ENCODE results near the gene ELF5. TPM values are rescaled to one million over a fixed set of nuclear protein-coding genes. Genes with fewer than 3 reads are reported as not detected.
A peak's percentile ranks its signal among the peaks of the same experiment; 100 is the strongest.

The ELF5 gene
- total RNA-seq, 1 donor from 2014 or later = not detected

DNA sequence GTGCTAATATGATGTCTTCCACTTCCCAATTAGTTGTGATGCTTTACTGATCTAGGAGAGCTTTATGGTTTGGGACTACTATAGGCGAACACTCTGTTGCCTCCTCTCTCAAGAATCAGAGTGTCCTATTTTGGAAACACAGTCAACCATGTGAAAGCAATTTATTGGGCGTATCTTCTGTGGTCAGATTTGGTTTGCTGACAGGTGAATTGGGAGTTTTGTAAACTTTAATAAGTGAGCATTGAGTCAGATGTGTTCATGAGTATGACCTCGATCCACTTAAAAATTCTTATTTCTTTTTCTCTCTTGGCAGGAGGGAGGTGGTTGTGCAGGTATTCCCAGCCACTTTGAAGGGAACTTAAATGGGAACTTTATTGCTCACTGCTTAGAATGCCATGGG, 70.5 kb downstream of the ELF5 start:
- H3K4me1 Mint-ChIP-seq = peaks cover 79% of the 10 kb centered on the region
- H3K27ac Mint-ChIP-seq = peak overlapping the region; percentile 47
- TF ChIP-seq, protein P1, sequence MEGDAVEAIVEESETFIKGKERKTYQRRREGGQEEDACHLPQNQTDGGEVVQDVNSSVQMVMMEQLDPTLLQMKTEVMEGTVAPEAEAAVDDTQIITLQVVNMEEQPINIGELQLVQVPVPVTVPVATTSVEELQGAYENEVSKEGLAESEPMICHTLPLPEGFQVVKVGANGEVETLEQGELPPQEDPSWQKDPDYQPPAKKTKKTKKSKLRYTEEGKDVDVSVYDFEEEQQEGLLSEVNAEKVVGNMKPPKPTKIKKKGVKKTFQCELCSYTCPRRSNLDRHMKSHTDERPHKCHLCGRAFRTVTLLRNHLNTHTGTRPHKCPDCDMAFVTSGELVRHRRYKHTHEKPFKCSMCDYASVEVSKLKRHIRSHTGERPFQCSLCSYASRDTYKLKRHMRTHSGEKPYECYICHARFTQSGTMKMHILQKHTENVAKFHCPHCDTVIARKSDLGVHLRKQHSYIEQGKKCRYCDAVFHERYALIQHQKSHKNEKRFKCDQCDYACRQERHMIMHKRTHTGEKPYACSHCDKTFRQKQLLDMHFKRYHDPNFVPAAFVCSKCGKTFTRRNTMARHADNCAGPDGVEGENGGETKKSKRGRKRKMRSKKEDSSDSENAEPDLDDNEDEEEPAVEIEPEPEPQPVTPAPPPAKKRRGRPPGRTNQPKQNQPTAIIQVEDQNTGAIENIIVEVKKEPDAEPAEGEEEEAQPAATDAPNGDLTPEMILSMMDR (IDR thresholded peaks at IDR 0.05) = no peak
- H3K36me3 Mint-ChIP-seq (ENCODE audit: low read depth) = peaks cover 19% of the 10 kb centered on the region
- no peaks in the 10 kb centered on the region for H3K27me3 Mint-ChIP-seq
- H3K4me3 Mint-ChIP-seq = peak overlapping the region; percentile 12
- intact Hi-C loops (cut with micrococcal nuclease) = loop anchor here (1.0 kb wide), 1 partner anchor 10 kb away; no protein-coding TSS in a partner anchor
- ChIA-PET CTCF (no interaction called here), POLR2A (no interaction called here)
- DNase-seq (no peak), ATAC-seq (ENCODE audit: low read depth) (no peak)
- no peaks in the 10 kb centered on the region for H3K9me3 Mint-ChIP-seq

DNA sequence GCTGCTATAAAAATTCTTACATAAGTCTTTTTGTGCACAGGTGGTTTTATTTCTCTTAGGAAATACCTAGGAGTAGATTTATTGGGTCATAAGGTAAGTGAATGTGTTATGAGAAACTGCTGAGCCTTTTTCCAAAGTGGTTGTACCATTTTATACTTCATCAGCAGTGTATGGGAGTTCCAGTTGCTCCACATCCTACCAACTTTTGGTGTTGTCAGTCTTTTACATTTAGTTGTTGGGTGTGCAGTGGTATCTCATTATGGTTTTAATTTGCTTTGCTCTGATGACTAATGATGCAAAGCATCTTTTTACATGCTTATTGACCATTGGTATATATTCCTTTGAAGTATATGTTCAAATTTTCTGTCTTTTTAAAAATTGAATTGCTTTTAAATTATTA, 71.8 kb downstream of the ELF5 start:
- DNase-seq (no peak), ATAC-seq (ENCODE audit: low read depth) (no peak)
- intact Hi-C loops (cut with micrococcal nuclease) = no loop called here
- Mint-ChIP-seq H3K4me1 (peaks cover 70% of the 10 kb centered on the region), H3K27me3 (no peaks in the 10 kb centered on the region), H3K27ac (no peak overlapping the region), H3K4me3 (no peak overlapping the region), H3K9me3 (no peaks in the 10 kb centered on the region), H3K36me3 (ENCODE audit: low read depth) (peaks cover 12% of the 10 kb centered on the region)
- ChIA-PET CTCF (no interaction called here), POLR2A (no interaction called here)
- TF ChIP-seq, protein P1 (IDR thresholded peaks at IDR 0.05) = no peak

DNA sequence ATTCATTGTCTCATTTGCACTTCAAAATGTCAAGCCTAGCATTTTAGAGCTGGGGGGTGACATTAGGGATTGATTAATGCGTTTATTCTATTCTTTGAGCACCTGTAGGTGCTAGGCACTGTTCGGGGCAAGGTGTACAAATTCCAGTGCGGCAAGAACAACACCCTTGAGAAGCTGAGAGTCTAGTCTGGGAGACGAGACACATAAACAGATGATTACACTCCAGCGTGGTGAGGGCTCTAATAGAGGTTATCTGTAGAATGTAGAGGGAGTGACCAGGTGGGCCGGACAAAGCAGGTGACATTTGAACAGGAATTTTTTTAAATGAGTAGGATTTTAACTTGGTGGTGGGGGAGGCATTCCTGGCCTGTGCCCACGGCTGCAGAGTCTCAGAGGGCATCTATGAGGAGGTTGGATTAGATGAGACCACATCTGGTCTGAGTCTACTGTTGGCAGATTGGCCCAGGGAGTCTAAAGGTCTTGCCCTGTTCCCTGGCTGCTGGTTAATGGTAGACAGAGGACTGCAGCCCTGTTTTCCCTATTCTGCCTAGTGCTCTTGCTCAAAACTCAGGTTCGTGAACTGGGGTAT, 73.9 kb downstream of the ELF5 start:
- ChIA-PET POLR2A (interaction anchor here (0.6 to 1.6 kb wide), 8 partner anchors 9 to 666 kb away, joined by 3 to 8 read pairs (median 4); partner anchors contain the start of genes ABTB2, CAPRIN1, FBXO3 and NAT10), CTCF (no interaction called here)
- Mint-ChIP-seq H3K4me3 (peak overlapping the region; percentile 99), H3K27ac (peak overlapping the region; percentile 98), H3K4me1 (peaks cover 52% of the 10 kb centered on the region), H3K27me3 (no peaks in the 10 kb centered on the region), H3K9me3 (no peaks in the 10 kb centered on the region), H3K36me3 (ENCODE audit: low read depth) (peaks cover 9% of the 10 kb centered on the region)
- ATAC-seq (ENCODE audit: low read depth) (no peak), DNase-seq (no peak)
- TF ChIP-seq, protein P1 (IDR thresholded peaks at IDR 0.05) = no peak
- intact Hi-C loops (cut with micrococcal nuclease) = loop anchor here (1.0 to 10.0 kb wide), 9 partner anchors 10 to 1547 kb away; partner anchors contain the start of genes ABTB2, CSTF3, FBXO3 and QSER1

DNA sequence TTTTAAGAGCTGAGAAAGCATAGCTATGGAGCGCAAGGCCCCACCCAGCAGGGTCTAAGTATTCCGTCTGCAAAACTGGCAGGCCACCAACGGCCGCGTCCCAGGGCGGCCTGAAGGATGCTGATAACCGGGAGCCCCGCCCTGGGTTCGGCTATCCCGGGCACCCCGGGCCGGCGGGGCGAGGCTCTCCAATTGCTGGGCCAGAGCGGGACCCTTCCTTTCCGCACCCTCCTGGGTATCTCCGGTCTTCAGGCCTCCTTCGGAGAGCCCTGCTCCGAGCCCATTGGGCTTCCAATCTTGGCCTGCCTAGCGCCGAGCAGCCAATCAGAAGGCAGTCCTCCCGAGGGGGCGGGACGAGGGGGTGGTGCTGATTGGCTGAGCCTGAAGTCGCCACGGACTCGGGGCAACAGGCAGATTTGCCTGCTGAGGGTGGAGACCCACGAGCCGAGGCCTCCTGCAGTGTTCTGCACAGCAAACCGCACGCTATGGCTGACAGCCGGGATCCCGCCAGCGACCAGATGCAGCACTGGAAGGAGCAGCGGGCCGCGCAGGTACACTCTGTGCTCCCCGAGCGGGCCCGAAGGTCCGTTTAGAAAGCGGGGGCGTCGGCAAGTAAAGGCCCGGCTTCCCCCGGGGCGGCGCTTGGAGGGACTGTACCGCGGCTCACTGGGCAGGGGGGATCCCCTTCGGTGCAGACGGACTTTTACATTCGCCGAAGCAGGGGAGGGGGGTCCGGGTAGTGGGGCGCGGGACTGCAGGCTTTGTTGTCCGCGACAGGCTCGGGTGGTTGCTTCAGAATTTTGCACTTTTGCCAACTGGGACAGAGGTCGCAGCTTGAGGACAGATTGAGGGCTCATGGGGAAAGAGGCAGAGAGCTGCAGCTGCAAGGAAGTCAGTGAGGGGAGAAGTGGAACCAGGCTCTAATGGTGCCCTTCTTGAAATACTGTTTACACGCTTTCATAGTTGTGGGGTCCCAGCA, 74.8 kb downstream of the ELF5 start, which contains the start of gene CAT:
Gene CAT (plus strand): TSS at position 406 of the 979 bp plus-strand sequence. CDS start 80 bp downstream, at position 486.
- H3K4me1 Mint-ChIP-seq = peaks cover 43% of the 10 kb centered on the region

More for the DNA sequence above, 74.8 kb downstream of the ELF5 start, which contains the start of gene CAT:
- POLR2A ChIA-PET = interaction anchor here (0.5 to 1.6 kb wide), 12 partner anchors 8 to 1076 kb away, joined by 3 to 6 read pairs (median 3); partner anchors contain the start of genes ABTB2, CAPRIN1, FBXO3 and NAT10
- TF ChIP-seq, protein P1 (IDR thresholded peaks at IDR 0.05) = no peak
- ATAC-seq (ENCODE audit: low read depth) = peak; percentile 90
- CTCF ChIA-PET = interaction anchor here (0.7 to 1.5 kb wide), 3 partner anchors 54 to 1014 kb away, joined by 3 read pairs; no protein-coding TSS in a partner anchor
- peak within 1 kb of the TSS; percentile 99 for H3K4me3 Mint-ChIP-seq
- H3K27me3 Mint-ChIP-seq = no peaks in the 10 kb centered on the region
- no peaks in the 10 kb centered on the region for H3K9me3 Mint-ChIP-seq
- peak; percentile 96 for DNase-seq
- peak within 1 kb of the TSS; percentile 98 for H3K27ac Mint-ChIP-seq
- intact Hi-C loops (cut with micrococcal nuclease) = loop anchor here (1.0 to 10.0 kb wide), 12 partner anchors 10 to 1547 kb away; partner anchors contain the start of genes ABTB2, APIP, CAPRIN1 and CSTF3
- H3K36me3 Mint-ChIP-seq (ENCODE audit: low read depth) = peaks cover 9% of the 10 kb centered on the region

Data from activated B cell treated with CpG ODN at 0.5 μM for 24 hours (primary cell).